DMS114 treated with DMSO at 0.1 percent for 48 hours (cell line): ENCODE measurements around the gene FAM193A.
"Not testable (repeated sequence)": the region's sequence is repeated elsewhere in the genome, so short reads cannot be mapped to it uniquely, and the experiment has no call there.

Experiments used
- DNase-seq: peaks from one replicate; lab custom pipeline; 2025; ENCODE audit not compliant: unreplicated experiment; lab: John Stamatoyannopoulos, UW

FAM193A gene

GRCh38 chr4:2648159-2648814 is 111.8 kb downstream of the FAM193A start:
- DNase-seq, result no peak

GRCh38 chr4:2649604-2650114 is 113.2 kb downstream of the FAM193A start:
- no peak for DNase-seq

DNA sequence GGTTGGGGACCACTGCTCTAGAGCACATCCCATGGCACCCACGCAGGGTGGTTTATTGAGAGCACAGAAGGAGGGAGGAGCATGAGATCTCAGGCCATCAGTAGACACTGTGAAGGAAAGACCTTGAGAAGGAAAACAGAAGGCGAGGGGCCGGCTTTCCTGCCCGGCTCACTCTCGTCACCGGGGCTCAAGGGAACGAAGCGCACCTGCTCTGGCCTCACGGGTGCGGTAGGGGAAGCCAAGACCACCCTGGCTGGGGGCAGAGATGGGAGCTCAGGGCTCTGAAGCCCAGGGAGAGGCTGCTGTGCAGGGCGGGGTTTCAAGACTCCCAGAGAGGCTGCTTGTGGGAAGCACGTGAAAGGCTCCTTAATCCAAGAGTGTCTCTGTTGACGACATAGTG is 113.8 kb downstream of the FAM193A start:
- DNase-seq, result no peak

DNA sequence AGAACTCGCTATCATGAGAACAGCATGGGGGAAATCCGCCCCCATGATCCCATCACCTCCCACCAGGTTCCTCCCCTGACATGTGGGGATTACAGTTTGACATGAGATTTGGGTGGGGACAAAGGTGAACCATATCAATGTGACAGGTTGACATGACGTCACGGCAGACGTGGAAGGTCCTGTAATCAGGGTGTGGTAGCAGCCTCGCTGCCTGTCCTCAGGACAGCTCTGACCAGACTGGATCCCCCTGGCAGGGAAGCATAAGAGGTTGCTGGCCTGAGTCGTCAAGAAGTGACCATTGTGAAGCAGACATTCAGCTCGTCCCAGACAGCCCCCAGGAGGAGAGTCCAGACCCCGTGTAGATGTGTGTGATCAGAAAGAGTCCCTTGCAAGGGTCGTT is 115.1 kb downstream of the FAM193A start:
- no peak for DNase-seq

GRCh38 chr4:2651998-2652397 is 115.6 kb downstream of the FAM193A start:
- DNase-seq, result no peak

DNA sequence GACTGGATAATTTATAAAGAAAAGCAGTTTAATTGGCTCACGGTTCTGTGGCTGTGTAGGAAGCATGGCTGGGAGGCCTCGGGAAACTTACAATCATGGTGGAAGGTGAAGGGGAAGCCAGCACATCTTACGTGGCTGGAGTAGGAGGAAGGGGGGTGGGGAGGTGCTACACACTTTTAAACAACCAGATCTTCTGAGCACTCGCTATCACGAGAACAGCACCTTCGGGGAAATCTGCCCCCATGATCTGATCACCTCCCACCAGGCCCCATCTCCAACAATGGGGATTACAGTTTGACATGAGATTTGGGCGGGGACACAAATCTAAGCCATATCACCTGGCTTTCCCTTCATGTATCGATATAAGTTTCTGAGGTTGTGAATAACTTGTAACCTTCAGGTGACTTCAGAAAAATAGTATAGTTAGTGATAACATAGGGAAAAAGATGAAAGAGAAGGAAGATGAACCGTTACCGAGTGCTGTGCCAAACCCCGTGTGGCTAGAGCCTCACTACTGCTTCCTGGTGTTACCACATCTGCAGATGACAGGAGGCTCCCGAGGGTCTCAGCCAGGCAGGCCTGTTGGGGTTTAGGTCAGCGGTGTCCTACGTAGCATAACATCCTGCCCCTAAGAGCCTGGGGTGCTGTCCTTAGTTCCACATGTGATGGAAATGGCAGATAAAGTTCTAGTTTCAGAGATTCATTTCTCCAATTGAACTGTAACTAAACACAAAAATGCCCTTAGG is 116.1 kb downstream of the FAM193A start:
- no peak for DNase-seq

- DNase-seq, result no peak
These were observed 124.3 kb downstream of the FAM193A start for GRCh38 chr4:2660596-2661211.

GRCh38 chr4:2662598-2662997 is 126.2 kb downstream of the FAM193A start:
- no peak for DNase-seq

GRCh38 chr4:2663275-2663674 is 126.8 kb downstream of the FAM193A start:
- no peak for DNase-seq

- no peak for DNase-seq
These were observed 130.3 kb downstream of the FAM193A start for GRCh38 chr4:2666722-2667247.

GRCh38 chr4:2667428-2667827 is 131.0 kb downstream of the FAM193A start:
- DNase-seq, result no peak

DNA sequence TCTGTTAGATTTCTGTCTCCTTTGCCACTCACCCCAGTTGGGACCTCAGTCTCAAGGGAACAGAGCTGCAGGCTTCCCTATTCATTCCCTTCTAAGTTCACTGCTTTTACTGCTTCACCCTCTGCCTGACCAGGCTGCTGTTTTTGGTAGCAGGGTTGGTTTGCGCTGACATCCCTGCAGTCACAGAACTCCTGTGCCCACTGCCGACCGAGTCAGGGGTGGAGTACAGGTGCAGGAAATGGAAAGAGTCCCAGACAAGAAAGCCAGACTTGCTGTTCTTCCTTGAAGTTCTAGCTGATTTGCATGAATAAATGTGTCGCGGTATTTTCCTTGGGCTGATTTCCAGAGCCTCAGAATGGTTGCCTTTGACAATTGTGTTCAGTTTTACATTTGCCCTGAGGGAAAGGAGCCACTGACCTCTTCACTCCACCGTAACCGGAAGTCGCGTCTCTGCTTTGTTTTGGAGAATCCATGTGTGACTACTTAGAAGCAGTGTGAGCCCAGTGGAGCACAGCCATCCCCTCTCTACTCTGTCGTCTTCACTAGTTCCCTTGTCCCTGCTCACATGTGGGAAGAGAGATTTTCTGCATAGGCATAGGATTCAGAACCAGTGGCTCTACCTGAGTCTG is 134.9 kb downstream of the FAM193A start:
- DNase-seq, result no peak

GRCh38 chr4:2672082-2672481 is 135.6 kb downstream of the FAM193A start:
- no peak for DNase-seq

GRCh38 chr4:2672700-2673099 is 136.3 kb downstream of the FAM193A start:
- DNase-seq, result no peak

GRCh38 chr4:2673157-2673556 is 136.7 kb downstream of the FAM193A start:
- DNase-seq, result no peak

GRCh38 chr4:2679762-2680161 is 143.3 kb downstream of the FAM193A start:
- DNase-seq, result not testable (repeated sequence)

- DNase-seq, result no peak
These were observed 148.0 kb downstream of the FAM193A start for GRCh38 chr4:2684486-2684885.

- no peak for DNase-seq
These were observed 149.1 kb downstream of the FAM193A start for GRCh38 chr4:2685541-2685940.

- no peak for DNase-seq
These were observed 150.2 kb downstream of the FAM193A start for GRCh38 chr4:2686379-2687265.

DNA sequence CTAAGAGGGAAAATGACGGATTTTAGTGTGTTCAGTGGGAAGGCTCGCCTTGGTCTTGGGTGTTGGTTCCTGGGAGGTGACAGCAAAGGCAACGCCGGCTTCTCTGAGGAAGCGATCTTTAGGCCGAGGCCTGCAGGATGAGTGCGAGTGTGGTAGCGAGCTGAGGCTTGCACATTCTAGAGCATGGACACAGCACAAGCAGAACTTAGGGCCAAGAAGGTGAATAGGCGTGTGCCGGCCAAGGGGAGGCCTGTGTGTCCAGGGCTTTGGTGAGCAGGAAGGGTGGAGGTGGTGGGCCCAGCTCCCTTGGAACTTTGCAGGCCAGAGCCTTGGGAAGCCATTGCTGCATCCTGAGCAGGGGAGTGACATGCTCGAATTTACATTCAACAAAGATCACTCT is 151.8 kb downstream of the FAM193A start:
- DNase-seq, result no peak
